ELF-1 (cell line): ENCODE results near the gene CHCHD1.
A peak's percentile ranks its signal among the peaks of the same experiment; 100 is the strongest.
"Not testable (repeated sequence)": the region's sequence is repeated elsewhere in the genome, so short reads cannot be mapped to it uniquely, and the experiment has no call there.

Experiments
- DNase-seq: peaks from one replicate; pipeline ENCODE4 v3.0.0-alpha.2; 2016; ENCODE audit warnings: low read depth, low spot score

The CHCHD1 gene

GRCh38 chr10:73810735-73811465 lies 29.1 kb downstream of the CHCHD1 start:
- peak; percentile 32 for DNase-seq

GRCh38 chr10:73812657-73813056 lies 30.8 kb downstream of the CHCHD1 start:
- DNase-seq = peak; percentile 16

- DNase-seq = no peak
These were observed 31.5 kb downstream of the CHCHD1 start for GRCh38 chr10:73813333-73813732.

GRCh38 chr10:73814276-73814895 lies 32.5 kb downstream of the CHCHD1 start:
- no peak for DNase-seq

GRCh38 chr10:73814896-73815718 lies 33.3 kb downstream of the CHCHD1 start:
- peak; percentile 29 for DNase-seq

- no peak for DNase-seq
These were observed 33.8 kb downstream of the CHCHD1 start for GRCh38 chr10:73815719-73816030.

GRCh38 chr10:73816917-73817729 lies 35.3 kb downstream of the CHCHD1 start:
- DNase-seq = no peak

- DNase-seq = no peak
These were observed 36.0 kb downstream of the CHCHD1 start for GRCh38 chr10:73817826-73818225.

- DNase-seq = no peak
These were observed 36.6 kb downstream of the CHCHD1 start for GRCh38 chr10:73818402-73818801.

GRCh38 chr10:73819081-73819480 lies 37.2 kb downstream of the CHCHD1 start:
- no peak for DNase-seq

- DNase-seq = peak; percentile 28
These were observed 37.8 kb downstream of the CHCHD1 start for GRCh38 chr10:73819513-73820093.

- no peak for DNase-seq
These were observed 41.5 kb downstream of the CHCHD1 start for GRCh38 chr10:73823391-73823790.

GRCh38 chr10:73824146-73824725 lies 42.4 kb downstream of the CHCHD1 start:
- no peak for DNase-seq

- DNase-seq = no peak
These were observed 45.7 kb downstream of the CHCHD1 start for GRCh38 chr10:73827346-73828089.

GRCh38 chr10:73828161-73828560 lies 46.3 kb downstream of the CHCHD1 start:
- DNase-seq = no peak

GRCh38 chr10:73829090-73829489 lies 47.2 kb downstream of the CHCHD1 start:
- not testable (repeated sequence) for DNase-seq
